IPS-20b (cell line): ENCODE measurements around the gene CECR2.
A peak's percentile ranks its signal among the peaks of the same experiment; 100 is the strongest.
"Not testable (repeated sequence)": the region's sequence is repeated elsewhere in the genome, so short reads cannot be mapped to it uniquely, and the experiment has no call there.

Experiments
- H3K27ac ChIP-seq: one replicate; pipeline ENCODE4 v1.5.1; 2013; ENCODE audit warnings: low read length
- H3K27me3 ChIP-seq: 2 replicates; pipeline ENCODE4 v1.6.1; 2013; ENCODE audit warnings: mild to moderate bottlenecking, low read length, inconsistent platforms; ENCODE audit not compliant: insufficient read depth
- H3K36me3 ChIP-seq: 2 replicates; pipeline ENCODE4 v1.6.1; 2013; ENCODE audit warnings: low read depth, mild to moderate bottlenecking, inconsistent platforms, low read length, moderate library complexity; ENCODE audit not compliant: insufficient read depth
- H3K4me1 ChIP-seq: 2 replicates; pipeline ENCODE4 v1.6.1; 2013; ENCODE audit warnings: mild to moderate bottlenecking, control low read depth, inconsistent platforms, low read length, moderate library complexity; ENCODE audit not compliant: insufficient read depth
- H3K4me3 ChIP-seq: 2 replicates; pipeline ENCODE4 v1.5.1; 2013; ENCODE audit warnings: mild to moderate bottlenecking, low read length, inconsistent platforms
- H3K9ac ChIP-seq: 2 replicates; pipeline ENCODE4 v1.6.1; 2013; ENCODE audit warnings: low read depth, mild to moderate bottlenecking, inconsistent platforms, low read length, moderate library complexity
- H3K9me3 ChIP-seq: 2 replicates; pipeline ENCODE4 v1.6.1; 2013; ENCODE audit warnings: mild to moderate bottlenecking, low read depth, low read length, inconsistent platforms; ENCODE audit not compliant: insufficient read depth

CECR2 gene

DNA sequence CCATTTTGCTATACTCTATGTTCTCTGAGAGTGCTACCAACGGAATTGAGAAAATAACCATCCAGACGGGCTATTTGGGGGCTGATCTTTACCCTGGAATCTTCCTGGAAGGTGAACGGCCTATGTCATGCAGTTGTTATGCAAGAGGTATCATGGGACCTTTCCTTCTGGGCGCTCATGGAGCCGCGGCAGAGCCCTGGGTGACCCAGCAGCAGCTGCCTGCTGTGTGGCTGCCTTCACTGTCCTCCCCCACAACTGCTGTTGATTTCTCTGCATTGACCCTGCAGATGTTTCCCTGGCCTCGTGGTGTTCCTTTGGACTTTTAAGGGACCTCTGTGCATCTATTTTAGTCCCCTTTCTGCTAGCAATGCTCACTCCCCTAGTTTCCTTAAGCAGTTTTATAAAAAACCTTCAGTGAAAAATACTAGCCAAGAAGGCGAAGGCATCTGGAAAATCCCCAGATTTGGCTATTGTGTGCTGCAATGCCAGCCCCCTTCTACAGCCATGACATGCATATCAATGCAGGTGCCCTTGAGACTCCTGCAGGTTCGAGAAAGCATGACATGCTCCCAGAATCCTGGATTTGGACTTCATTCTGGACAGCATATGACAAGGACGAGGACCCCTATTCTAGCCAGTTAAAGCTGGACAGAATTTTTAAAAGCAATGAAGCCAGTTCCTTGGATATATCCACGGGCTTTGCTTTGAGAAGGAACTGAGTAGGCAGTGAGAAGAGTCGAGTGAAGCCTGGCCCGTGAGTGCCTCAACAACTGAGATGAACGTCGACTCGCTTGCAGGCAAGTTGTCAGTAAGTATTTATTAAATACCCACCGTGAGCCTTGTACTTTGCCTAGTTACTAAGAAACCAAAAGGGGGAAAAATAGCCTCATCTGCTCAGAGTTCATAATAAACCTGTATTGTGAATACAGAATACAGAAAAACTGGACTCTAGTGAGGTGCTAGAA is 193.9 kb downstream of the CECR2 start, which contains the start of gene SLC25A18:
Gene SLC25A18, plus strand, starts transcription at position 593 of the 965 bp plus-strand sequence. CDS start 16,447 bp downstream, outside the sequence.
- Histone ChIP-seq H3K4me3 (peak within 1 kb of the TSS; percentile 30; the same call in 1 of the 2 replicates), H3K36me3 (peaks cover 21% of the 10 kb centered on the region), H3K9me3 (no peaks in the 10 kb centered on the region), H3K4me1 (peaks cover 23% of the 10 kb centered on the region; the same call in 1 of the 2 replicates), H3K27ac (peak within 1 kb of the TSS; percentile 40), H3K27me3 (no peaks in the 10 kb centered on the region), H3K9ac (peak within 1 kb of the TSS; percentile 66; the same call in 1 of the 2 replicates)

GRCh38 chr22:17563936-17564391 is 194.7 kb downstream of the CECR2 start:
- peak overlapping the region; percentile 66; the same call in 1 of the 2 replicates for H3K9ac ChIP-seq
- peaks cover 13% of the 10 kb centered on the region for H3K36me3 ChIP-seq
- peaks cover 23% of the 10 kb centered on the region; the same call in 1 of the 2 replicates for H3K4me1 ChIP-seq
- H3K4me3 ChIP-seq = peak overlapping the region; percentile 30; the same call in 1 of the 2 replicates
- no peaks in the 10 kb centered on the region for H3K9me3 ChIP-seq
- peak overlapping the region; percentile 40 for H3K27ac ChIP-seq
- H3K27me3 ChIP-seq = no peaks in the 10 kb centered on the region

GRCh38 chr22:17566016-17566687 is 196.9 kb downstream of the CECR2 start:
- H3K27me3 ChIP-seq, H3K9me3 ChIP-seq, H3K4me3 ChIP-seq, H3K27ac ChIP-seq, H3K36me3 ChIP-seq, H3K9ac ChIP-seq: not testable (repeated sequence)
- peaks cover 32% of the 10 kb centered on the region for H3K4me1 ChIP-seq

DNA sequence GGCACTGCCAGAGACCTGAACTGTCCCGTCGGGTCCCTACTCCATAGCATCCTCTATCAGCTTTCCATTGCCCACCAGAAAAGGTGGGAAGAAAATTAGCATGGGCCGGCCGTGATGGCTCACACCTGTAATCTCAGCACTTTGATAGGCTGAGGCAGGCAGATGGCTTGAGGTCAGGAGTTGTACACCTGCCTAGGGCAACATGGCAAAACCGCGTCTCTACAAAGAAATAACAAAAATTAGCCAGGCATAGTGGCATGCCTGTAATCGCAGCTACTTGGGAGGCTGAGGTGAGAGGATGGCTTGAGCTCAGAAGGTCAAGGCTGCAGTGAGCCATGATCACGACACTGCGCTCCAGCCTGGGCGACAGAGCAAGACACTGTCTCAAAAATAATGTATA is 197.5 kb downstream of the CECR2 start:
- Histone ChIP-seq H3K4me1 (peaks cover 32% of the 10 kb centered on the region), H3K27me3 (no peaks in the 10 kb centered on the region), H3K9me3 (no peaks in the 10 kb centered on the region), H3K27ac (no peak overlapping the region), H3K36me3 (no peaks in the 10 kb centered on the region), H3K9ac (no peak overlapping the region), H3K4me3 (no peak overlapping the region)

- Histone ChIP-seq H3K36me3 (no peaks in the 10 kb centered on the region), H3K9ac (no peak overlapping the region), H3K27ac (no peak overlapping the region), H3K4me1 (peaks cover 10% of the 10 kb centered on the region), H3K4me3 (no peak overlapping the region), H3K9me3 (no peaks in the 10 kb centered on the region), H3K27me3 (no peaks in the 10 kb centered on the region)
These were observed 200.8 kb downstream of the CECR2 start for GRCh38 chr22:17569971-17570511.

DNA sequence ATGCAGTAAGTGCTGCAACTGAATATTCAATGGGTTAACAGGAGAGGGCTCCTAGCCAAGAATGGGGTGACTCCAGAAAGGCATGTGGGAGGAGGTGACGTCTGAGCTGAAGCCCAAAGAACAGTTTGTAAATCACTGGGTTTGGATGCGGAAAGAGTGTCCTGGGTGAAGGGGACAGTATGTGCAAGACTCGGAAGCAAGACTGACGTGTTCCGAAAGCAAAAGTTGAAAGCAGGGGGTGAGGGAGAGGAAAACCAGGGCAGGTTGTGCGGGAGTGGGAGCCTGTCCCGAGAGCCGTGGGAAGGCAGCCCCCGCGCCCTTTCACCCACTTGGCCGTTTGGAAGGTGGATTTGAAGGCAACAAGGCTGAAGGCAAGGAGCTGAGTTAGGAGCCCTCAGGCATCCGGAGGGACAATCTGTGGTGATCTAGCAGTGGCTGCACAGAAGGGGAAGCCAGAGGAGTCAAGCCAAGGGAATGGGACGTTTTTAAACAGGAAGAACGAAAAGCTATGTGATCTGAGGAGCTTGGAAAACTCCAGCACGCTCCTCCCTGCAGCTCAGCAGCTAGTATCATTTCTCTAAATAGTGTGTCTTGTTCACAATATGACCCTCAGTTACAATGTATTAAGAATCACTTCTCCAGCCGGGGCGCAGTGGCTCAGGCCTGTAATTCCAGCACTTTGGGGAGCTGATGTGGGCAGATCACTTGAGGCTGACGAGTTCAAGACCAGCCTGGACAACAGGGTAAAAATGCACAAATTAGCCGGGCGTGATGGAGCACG is 201.8 kb downstream of the CECR2 start:
- no peak overlapping the region for H3K9ac ChIP-seq
- H3K4me3 ChIP-seq = no peak overlapping the region
- H3K27ac ChIP-seq = no peak overlapping the region
- peaks cover 10% of the 10 kb centered on the region for H3K4me1 ChIP-seq
- no peaks in the 10 kb centered on the region for H3K27me3 ChIP-seq
- H3K36me3 ChIP-seq = no peaks in the 10 kb centered on the region
- H3K9me3 ChIP-seq = no peaks in the 10 kb centered on the region

DNA sequence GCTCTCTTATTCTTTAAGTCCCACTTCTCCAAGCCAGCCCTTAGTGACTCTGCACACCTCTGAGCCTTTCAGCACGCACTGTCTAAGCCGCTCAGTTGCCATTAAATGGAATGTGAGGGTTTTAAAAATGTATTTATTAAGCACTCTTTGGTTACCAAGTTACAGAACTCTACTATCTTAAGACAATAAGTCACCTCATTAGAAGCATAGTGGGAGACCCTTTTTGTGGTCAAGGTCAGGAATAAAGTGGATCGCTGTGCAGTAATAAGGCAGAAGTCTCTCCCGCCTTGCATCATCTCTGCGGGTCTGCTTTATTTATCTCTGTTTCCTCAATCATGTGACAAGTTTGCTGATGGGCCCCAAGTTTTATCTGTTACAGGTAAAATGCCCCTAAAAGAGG is 205.9 kb downstream of the CECR2 start:
- no peaks in the 10 kb centered on the region for H3K9me3 ChIP-seq
- no peak overlapping the region for H3K4me3 ChIP-seq
- no peaks in the 10 kb centered on the region for H3K36me3 ChIP-seq
- H3K27ac ChIP-seq = no peak overlapping the region
- peaks cover 6% of the 10 kb centered on the region; the same call in 1 of the 2 replicates for H3K4me1 ChIP-seq
- H3K9ac ChIP-seq = no peak overlapping the region
- H3K27me3 ChIP-seq = no peaks in the 10 kb centered on the region

DNA sequence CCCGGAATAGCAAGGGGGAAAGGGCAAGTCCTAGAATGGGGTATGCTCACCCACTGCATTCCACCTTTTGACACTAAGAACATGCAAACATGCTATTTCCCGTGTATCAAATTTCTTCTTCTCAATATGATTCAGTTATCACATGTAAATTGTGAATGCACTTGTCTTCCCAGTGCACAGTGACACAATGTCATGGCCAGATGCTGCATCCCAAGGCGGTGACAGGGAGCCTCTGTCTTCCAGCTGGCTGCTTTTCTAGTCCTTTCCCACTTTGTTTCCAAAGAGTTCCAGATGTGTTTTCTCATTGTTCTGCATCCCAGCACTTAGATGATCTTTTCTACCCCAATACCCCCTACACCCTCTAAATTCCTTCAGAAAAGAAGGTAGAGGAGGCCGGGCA is 206.4 kb downstream of the CECR2 start:
- no peak overlapping the region for H3K4me3 ChIP-seq
- H3K9ac ChIP-seq = no peak overlapping the region
- H3K27ac ChIP-seq = no peak overlapping the region
- H3K27me3 ChIP-seq = no peaks in the 10 kb centered on the region
- peaks cover 8% of the 10 kb centered on the region; the same call in 1 of the 2 replicates for H3K4me1 ChIP-seq
- no peaks in the 10 kb centered on the region for H3K36me3 ChIP-seq
- no peaks in the 10 kb centered on the region for H3K9me3 ChIP-seq

DNA sequence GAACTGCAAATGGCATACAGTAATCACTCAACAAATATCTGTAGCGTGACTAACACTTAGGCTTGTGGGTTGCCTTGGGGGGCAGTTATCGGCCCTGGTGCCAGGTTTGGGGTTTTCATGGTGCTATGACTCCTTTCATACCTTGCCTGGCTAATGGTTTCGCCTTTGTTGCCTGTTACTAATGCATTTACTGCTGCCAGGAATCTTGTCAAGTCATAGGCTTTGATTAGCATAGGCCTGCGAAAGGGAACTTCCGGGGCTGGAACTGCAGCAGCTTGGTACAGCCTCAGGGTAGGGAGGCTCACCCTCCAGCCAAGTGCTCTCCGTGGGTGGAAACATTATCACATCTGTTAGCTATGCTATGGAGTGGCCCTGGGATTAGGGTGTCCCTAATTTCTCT is 207.2 kb downstream of the CECR2 start:
- H3K27ac ChIP-seq = no peak overlapping the region
- H3K9me3 ChIP-seq = no peaks in the 10 kb centered on the region

GRCh38 chr22:17578136-17578754 is 209.0 kb downstream of the CECR2 start:
- no peak overlapping the region for H3K27ac ChIP-seq
- H3K27me3 ChIP-seq = no peaks in the 10 kb centered on the region
- no peaks in the 10 kb centered on the region for H3K9me3 ChIP-seq
- no peak overlapping the region for H3K4me3 ChIP-seq
- no peaks in the 10 kb centered on the region for H3K36me3 ChIP-seq
- peaks cover 6% of the 10 kb centered on the region; the same call in 1 of the 2 replicates for H3K4me1 ChIP-seq
- no peak overlapping the region for H3K9ac ChIP-seq

More for the DNA sequence above, 207.2 kb downstream of the CECR2 start:
- Histone ChIP-seq H3K27me3 (no peaks in the 10 kb centered on the region), H3K36me3 (no peaks in the 10 kb centered on the region), H3K4me3 (no peak overlapping the region), H3K4me1 (peaks cover 6% of the 10 kb centered on the region; the same call in 1 of the 2 replicates), H3K9ac (no peak overlapping the region)
